Endothelial cell of umbilical vein (primary cell): ENCODE data around the gene DNAI7. TPM values are rescaled to one million over a fixed set of nuclear protein-coding genes. Genes with fewer than 3 reads are reported as not detected.

Experiments
- BruUV-seq: library from RNA; stranded (reverse); fragments of 400-500 nt; replicated peaks from 2 replicates; lab custom pipeline; 2021; lab: Mats Ljungman, UMichigan
- CTCF ChIA-PET: fragments of 300-600, 350-600 bp; sonication (Branson Sonifier 250); formaldehyde crosslinking; loops from one replicate; lab custom pipeline; 2021; ENCODE audit warnings: antibody characterized with exemption, inconsistent platforms; lab: Charles Lee
- POLR2A ChIA-PET: fragments of 300-600, 350-600 bp; sonication (Branson Sonifier 250); formaldehyde crosslinking; loops from one replicate; lab custom pipeline; 2021; ENCODE audit warnings: antibody characterized with exemption, inconsistent platforms; lab: Charles Lee
- DNase-seq: peaks from one replicate; pipeline ENCODE4 v3.0.0-alpha.2; 2011; ENCODE audit warnings: low read depth, low spot score
- FAIRE-seq: peaks from 2 replicates; lab custom pipeline; 2011; peaks lifted over from hg19 to GRCh38; lab: Jason Lieb, UNC
- H2AFZ ChIP-seq: 2 replicates; pipeline ENCODE4 v1.6.0; 2012; ENCODE audit warnings: low read depth, low read length, control low read depth, inconsistent platforms
- H3K27ac ChIP-seq: 2 replicates; pipeline ENCODE4 v1.5.1; 2011; ENCODE audit warnings: low read depth, mild to moderate bottlenecking, control low read depth, low read length, moderate library complexity; ENCODE audit not compliant: insufficient read depth
- H3K27me3 ChIP-seq, 2 experiments: 2 replicates each; pipeline versions ENCODE4 v1.6.0 to v1.6.1; 2011; ENCODE audit warnings: low read length in 2 of 2, mixed read lengths in 1 of 2; ENCODE audit not compliant: control insufficient read depth in 2 of 2, insufficient read depth in 2 of 2
- H3K36me3 ChIP-seq, 2 experiments: 2 replicates in 1 of 2; 3 replicates in 1 of 2; pipeline ENCODE4 v1.5.1; 2011; ENCODE audit warnings: low read length in 2 of 2, mild to moderate bottlenecking in 1 of 2, moderate library complexity in 1 of 2; ENCODE audit not compliant: control insufficient read depth in 2 of 2, insufficient read depth in 2 of 2; ENCODE audit errors: extremely low read depth in 1 of 2
- H3K4me1 ChIP-seq: 3 replicates; pipeline ENCODE4 v1.5.1; 2011; ENCODE audit warnings: mild to moderate bottlenecking, low read length; ENCODE audit not compliant: control insufficient read depth, insufficient read depth; ENCODE audit errors: extremely low read depth
- H3K4me2 ChIP-seq: 2 replicates; pipeline ENCODE4 v1.6.1; 2011; ENCODE audit warnings: low read length, control low read depth, mixed read lengths; ENCODE audit not compliant: insufficient read depth
- H3K4me3 ChIP-seq, 3 experiments: fragments of 200-600 bp in 1 of 3; sonication (generic), shearing (Covaris generic) in 1 of 3; replicated peaks in 1 of 3; 2 replicates each; pipeline ENCODE4 v1.5.1; 2011 to 2016; ENCODE audit warnings: control low read depth in 3 of 3, low read length in 3 of 3, mild to moderate bottlenecking in 2 of 3, inconsistent platforms in 1 of 3, low read depth in 1 of 3, moderate library complexity in 1 of 3; ENCODE audit not compliant: insufficient read depth in 1 of 3
- H3K79me2 ChIP-seq: 2 replicates; pipeline ENCODE4 v1.6.0; 2012; ENCODE audit warnings: low read length, inconsistent platforms; ENCODE audit not compliant: control insufficient read depth, insufficient read depth
- H3K9ac ChIP-seq: replicated peaks from 2 replicates; pipeline ENCODE3; 2011; ENCODE audit warnings: low read length, control low read depth; ENCODE audit not compliant: insufficient read depth; ENCODE audit errors: extremely low read depth
- H3K9me1 ChIP-seq: replicated peaks from 3 replicates; pipeline ENCODE4 v1.6.0; 2011; ENCODE audit warnings: mild to moderate bottlenecking, low read length; ENCODE audit not compliant: control insufficient read depth, insufficient read depth; ENCODE audit errors: extremely low read depth
- H3K9me3 ChIP-seq: replicated peaks from 2 replicates; pipeline ENCODE4 v1.5.1; 2012; ENCODE audit warnings: low read length, inconsistent platforms; ENCODE audit not compliant: control insufficient read depth, insufficient read depth
- H4K20me1 ChIP-seq: replicated peaks from 2 replicates; pipeline ENCODE3; 2011; ENCODE audit warnings: mild to moderate bottlenecking, low read length; ENCODE audit not compliant: control insufficient read depth, insufficient read depth; ENCODE audit errors: extremely low read depth
- CTCF ChIP-seq, 2 donors: IDR thresholded peaks; 1 replicate in 1 of 2; 2 replicates in 1 of 2; pipeline ENCODE4 v1.5.1; 2011; ENCODE audit warnings: low read length in 2 of 2, mild to moderate bottlenecking in 2 of 2, moderate library complexity in 2 of 2, control low read depth in 1 of 2, inconsistent platforms in 1 of 2, low read depth in 1 of 2; ENCODE audit not compliant: insufficient read depth in 1 of 2; ENCODE audit errors: extremely low read depth in 1 of 2
- EZH2 ChIP-seq: IDR thresholded peaks from 2 replicates; pipeline ENCODE4 v1.6.1; 2012; ENCODE audit warnings: borderline replicate concordance, low read depth, mild to moderate bottlenecking, moderate library complexity, low read length, inconsistent platforms; ENCODE audit not compliant: severe bottlenecking
- FOS ChIP-seq: IDR thresholded peaks from 2 replicates; pipeline ENCODE4 v1.6.1; 2011; ENCODE audit warnings: mild to moderate bottlenecking, low read length, moderate library complexity, borderline replicate concordance; ENCODE audit not compliant: insufficient read depth
- GATA2 ChIP-seq: IDR thresholded peaks from 2 replicates; pipeline ENCODE4 v1.7.0; 2011; ENCODE audit warnings: low read depth, mild to moderate bottlenecking, moderate library complexity, mixed read lengths, low read length; ENCODE audit not compliant: insufficient read length, insufficient read depth
- JUN ChIP-seq: IDR thresholded peaks from 2 replicates; pipeline ENCODE4 v1.6.1; 2011; ENCODE audit warnings: borderline replicate concordance, low read depth; ENCODE audit not compliant: insufficient read length, insufficient read depth
- MAX ChIP-seq: IDR thresholded peaks from 2 replicates; pipeline ENCODE4 v1.6.1; 2011; ENCODE audit not compliant: insufficient read depth, insufficient read length
- MYC ChIP-seq: IDR thresholded peaks from one replicate; pipeline ENCODE4 v1.6.1; 2011; ENCODE audit warnings: mild to moderate bottlenecking, low read depth, low read length
- POLR2A ChIP-seq: IDR thresholded peaks from 2 replicates; pipeline ENCODE4 v1.6.1; 2012; ENCODE audit warnings: low read depth, mild to moderate bottlenecking, control low read depth, low read length
- POLR2AphosphoS5 ChIP-seq: IDR thresholded peaks from 2 replicates; pipeline ENCODE4 v1.6.1; 2012; ENCODE audit warnings: low read depth, mild to moderate bottlenecking, control low read depth, low read length, moderate library complexity; ENCODE audit not compliant: insufficient read depth
- dilution Hi-C: fragments of 300-500 bp; cut with MboI; formaldehyde crosslinking; loops from one replicate; pipeline ENCODE4 v1.15.0; 2019; ENCODE audit warnings: low sequenced_read_pairs; ENCODE audit not compliant: extremely low pct_ligation_motif_present
- intact Hi-C: fragments of 100-400 bp; cut with micrococcal nuclease; formaldehyde crosslinking; loops from one replicate; pipeline ENCODE4 v1.10.0; 2022
- polyA plus RNA-seq, 4 experiments: library from polyadenylated mRNA; depleted of rRNA in 3 of 4; stranded (reverse) in 3 of 4; unstranded in 1 of 4; fragments of >200 nt; gene quantifications; 2 replicates each; pipeline versions ENCODE4 v1.2.1 to v1.2.3, GENCODE V29; 2011 to 2012; ENCODE audit warnings: missing spikeins in 1 of 4
- total RNA-seq: library from RNA; stranded (reverse); gene quantifications from 2 replicates; pipeline ENCODE4 v1.2.3, GENCODE V29; 2021

The DNAI7 gene
- total and polyA plus RNA-seq, 2 donors (not counting 3 experiments of a cell fraction or from before 2014, with no cell fraction given), result not detected

- H3K36me3 ChIP-seq, result peaks cover 0 to 4% of the 10 kb centered on the region in 2 experiments
- no peak for FAIRE-seq
- H3K9me1 ChIP-seq, result no peaks in the 10 kb centered on the region
- intact Hi-C loops (no loop called here), dilution Hi-C loops (no loop called here)
- no peak overlapping the region for H3K4me3 ChIP-seq
- TF ChIP-seq POLR2A (no peak), POLR2AphosphoS5 (no peak), GATA2 (no peak), CTCF (IDR thresholded peaks at IDR 0.05; ENCODE audit: extremely low read depth in 1 of 2, insufficient read depth in 1 of 2, low read depth in 1 of 2, low read length in 2 of 2) (no peak)
- no peaks in the 10 kb centered on the region for H3K27me3 ChIP-seq
- H3K9ac ChIP-seq, result no peak overlapping the region
- TSS peak; percentile 9 for BruUV-seq
- H3K4me1 ChIP-seq, result no peaks in the 10 kb centered on the region
- no peak overlapping the region for H2AFZ ChIP-seq
- POLR2A ChIA-PET, result no interaction called here
- H3K27ac ChIP-seq, result no peak overlapping the region
- H3K79me2 ChIP-seq, result no peaks in the 10 kb centered on the region
- no peaks in the 10 kb centered on the region for H3K9me3 ChIP-seq
- no peaks in the 10 kb centered on the region for H4K20me1 ChIP-seq
- CTCF ChIA-PET, result no interaction called here
- DNase-seq, result no peak
- H3K4me2 ChIP-seq, result no peak overlapping the region
These were observed 12.5 kb upstream of the DNAI7 start for GRCh38 chr12:25207411-25207810.

- POLR2A ChIA-PET, result interaction anchor here (0.6 kb wide), 1 partner anchor 48 kb away, joined by 3 read pairs; the partner anchor contains the start of gene KRAS
These were observed 7.2 kb upstream of the DNAI7 start for GRCh38 chr12:25202137-25202536.

More at GRCh38 chr12:25202137-25202536, 7.2 kb upstream of the DNAI7 start:
- H3K36me3 ChIP-seq, result peaks cover 0 to 4% of the 10 kb centered on the region in 2 experiments
- no peaks in the 10 kb centered on the region for H3K79me2 ChIP-seq
- H3K27ac ChIP-seq, result no peak overlapping the region
- H3K9me1 ChIP-seq, result no peaks in the 10 kb centered on the region
- TF ChIP-seq MAX (no peak), FOS (no peak), GATA2 (no peak), POLR2AphosphoS5 (no peak), CTCF (IDR thresholded peaks at IDR 0.05; ENCODE audit: extremely low read depth in 1 of 2, insufficient read depth in 1 of 2, low read depth in 1 of 2, low read length in 2 of 2) (no peak), EZH2 (no peak), MYC (no peak), JUN (no peak), POLR2A (no peak)
- dilution Hi-C loops (no loop called here), intact Hi-C loops (no loop called here)
- FAIRE-seq, result no peak
- H3K4me2 ChIP-seq, result no peak overlapping the region
- no peak overlapping the region for H3K4me3 ChIP-seq
- no peaks in the 10 kb centered on the region for H4K20me1 ChIP-seq
- no peak for DNase-seq
- no TSS peak for BruUV-seq
- H3K9me3 ChIP-seq, result no peaks in the 10 kb centered on the region
- CTCF ChIA-PET, result no interaction called here
- no peak overlapping the region for H2AFZ ChIP-seq
- no peak overlapping the region for H3K9ac ChIP-seq
- no peaks in the 10 kb centered on the region for H3K27me3 ChIP-seq
- peaks cover 4% of the 10 kb centered on the region for H3K4me1 ChIP-seq
